ENCODE measurements around the gene TCOF1.

Gene TCOF1

DNA sequence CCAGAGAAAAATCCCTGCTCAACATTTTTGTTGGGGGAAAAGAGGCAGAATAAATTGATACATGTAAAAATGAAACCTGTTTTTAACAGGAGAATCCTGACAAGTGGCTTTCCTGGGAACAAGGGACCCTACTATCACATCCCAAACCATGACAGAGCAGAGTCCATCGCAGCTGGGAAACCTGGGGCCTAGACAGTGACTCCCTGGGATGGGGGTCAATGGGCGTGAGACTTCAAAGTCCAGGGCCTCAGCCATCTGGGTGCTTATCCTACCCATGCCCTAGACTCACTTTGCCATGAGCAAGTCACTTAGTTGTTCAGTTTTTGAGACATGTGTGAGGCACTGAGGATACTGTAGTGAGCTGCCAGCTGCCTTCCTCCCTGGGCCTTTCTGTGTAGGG is 5.7 kb downstream of the TCOF1 start:
- Histone ChIP-seq H3K4me1 (ENCODE audit: control insufficient read depth in 1 of 2, insufficient read depth in 2 of 2, low read length in 2 of 2) (peaks cover 5 to 12% of the 10 kb centered on the region in 2 donors), H3K9ac (ENCODE audit: low read depth in 1 of 2, low read length in 2 of 2) (no peak overlapping the region), H3K4me3 (ENCODE audit: low read depth in 1 of 2, low read length in 2 of 2) (no peak overlapping the region), H3K36me3 (ENCODE audit: control insufficient read depth in 1 of 2, insufficient read depth in 2 of 2, low read length in 2 of 2) (peaks cover 17 to 74% of the 10 kb centered on the region in 2 donors), H3K9me3 (ENCODE audit: control insufficient read depth in 1 of 2, low read length in 2 of 2) (no peaks in the 10 kb centered on the region), H3K27ac (ENCODE audit: low read depth, low read length) (no peak overlapping the region), H3K27me3 (ENCODE audit: control insufficient read depth in 1 of 2, insufficient read depth in 2 of 2, low read length in 2 of 2) (no peaks in the 10 kb centered on the region)

DNA sequence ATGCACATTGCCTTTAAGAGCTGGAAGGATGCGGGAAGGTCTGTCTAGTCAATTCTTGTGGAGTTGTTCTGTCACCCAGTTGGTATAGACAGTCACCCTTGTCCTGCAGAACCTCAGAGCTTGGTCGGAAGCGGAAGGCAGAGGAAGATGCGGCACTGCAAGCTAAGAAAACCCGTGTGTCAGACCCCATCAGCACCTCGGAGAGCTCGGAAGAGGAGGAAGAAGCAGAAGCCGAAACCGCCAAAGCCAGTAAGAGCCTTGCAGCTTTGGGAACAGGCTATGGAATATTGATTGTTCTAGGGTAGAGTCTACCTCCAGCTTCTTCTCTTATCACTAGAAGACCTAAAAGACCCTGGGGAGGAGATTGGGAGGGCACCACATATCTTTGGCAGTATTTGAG is 6.5 kb downstream of the TCOF1 start:
- Histone ChIP-seq H3K4me3 (ENCODE audit: low read depth in 1 of 2, low read length in 2 of 2) (no peak overlapping the region), H3K9me3 (ENCODE audit: control insufficient read depth in 1 of 2, low read length in 2 of 2) (no peaks in the 10 kb centered on the region), H3K9ac (ENCODE audit: low read depth in 1 of 2, low read length in 2 of 2) (no peak overlapping the region), H3K27ac (ENCODE audit: low read depth, low read length) (no peak overlapping the region), H3K4me1 (ENCODE audit: control insufficient read depth in 1 of 2, insufficient read depth in 2 of 2, low read length in 2 of 2) (peaks cover 4 to 5% of the 10 kb centered on the region in 2 donors), H3K36me3 (ENCODE audit: control insufficient read depth in 1 of 2, insufficient read depth in 2 of 2, low read length in 2 of 2) (peaks cover 25 to 82% of the 10 kb centered on the region in 2 donors), H3K27me3 (ENCODE audit: control insufficient read depth in 1 of 2, insufficient read depth in 2 of 2, low read length in 2 of 2) (no peaks in the 10 kb centered on the region)

DNA sequence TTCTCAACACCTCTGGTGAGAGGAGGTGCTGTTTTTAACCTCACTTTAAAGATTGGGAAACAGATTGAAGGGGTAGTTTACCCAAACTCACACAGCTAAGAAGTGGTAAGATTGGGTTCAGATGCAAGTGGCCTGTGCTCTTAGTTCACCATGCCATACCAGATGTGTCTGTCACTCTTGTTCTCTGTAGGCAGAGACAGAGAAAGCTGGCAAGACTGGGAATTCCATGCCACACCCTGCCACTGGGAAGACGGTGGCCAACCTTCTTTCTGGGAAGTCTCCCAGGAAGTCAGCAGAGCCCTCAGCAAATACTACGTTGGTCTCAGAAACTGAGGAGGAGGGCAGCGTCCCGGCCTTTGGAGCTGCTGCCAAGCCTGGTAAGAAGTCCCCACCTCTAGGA is 11.0 kb downstream of the TCOF1 start:
- H3K27ac ChIP-seq (ENCODE audit: low read depth, low read length) = no peak overlapping the region
- H3K4me1 ChIP-seq (ENCODE audit: control insufficient read depth in 1 of 2, insufficient read depth in 2 of 2, low read length in 2 of 2) = no peaks in the 10 kb centered on the region
- no peak overlapping the region for H3K4me3 ChIP-seq (ENCODE audit: low read depth in 1 of 2, low read length in 2 of 2)
- H3K27me3 ChIP-seq (ENCODE audit: control insufficient read depth in 1 of 2, insufficient read depth in 2 of 2, low read length in 2 of 2) = no peaks in the 10 kb centered on the region
- H3K9ac ChIP-seq (ENCODE audit: low read depth in 1 of 2, low read length in 2 of 2) = no peak overlapping the region
- H3K36me3 ChIP-seq (ENCODE audit: control insufficient read depth in 1 of 2, insufficient read depth in 2 of 2, low read length in 2 of 2) = peaks cover 48 to 94% of the 10 kb centered on the region in 2 donors
- H3K9me3 ChIP-seq (ENCODE audit: control insufficient read depth in 1 of 2, low read length in 2 of 2) = no peaks in the 10 kb centered on the region

DNA sequence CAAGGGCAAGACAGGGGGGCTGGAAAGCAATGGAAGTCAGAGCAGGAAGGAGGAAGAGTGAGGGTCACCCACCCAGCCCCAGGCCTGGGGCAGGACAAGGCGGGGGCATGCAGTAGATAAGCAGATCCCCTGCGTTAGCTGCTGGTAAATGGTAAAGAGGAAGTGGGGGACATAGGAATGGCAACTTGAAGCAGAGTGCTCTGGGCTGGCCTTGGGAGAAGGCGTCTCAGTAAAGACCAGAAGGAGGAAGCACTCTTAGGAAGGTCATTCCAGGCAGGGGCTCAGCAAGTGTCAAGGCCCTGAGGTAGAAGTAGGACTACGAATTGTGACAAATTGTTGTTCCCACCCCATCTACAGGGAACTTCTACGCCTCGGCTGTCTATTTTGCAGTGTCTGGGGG is 15.1 kb downstream of the TCOF1 start:
- no peak overlapping the region for H3K4me3 ChIP-seq (ENCODE audit: low read depth in 1 of 2, low read length in 2 of 2)
- H3K36me3 ChIP-seq (ENCODE audit: control insufficient read depth in 1 of 2, insufficient read depth in 2 of 2, low read length in 2 of 2) = peaks cover 62 to 99% of the 10 kb centered on the region in 2 donors
- no peak overlapping the region for H3K27ac ChIP-seq (ENCODE audit: low read depth, low read length)
- no peaks in the 10 kb centered on the region for H3K4me1 ChIP-seq (ENCODE audit: control insufficient read depth in 1 of 2, insufficient read depth in 2 of 2, low read length in 2 of 2)
- no peaks in the 10 kb centered on the region for H3K9me3 ChIP-seq (ENCODE audit: control insufficient read depth in 1 of 2, low read length in 2 of 2)
- no peaks in the 10 kb centered on the region for H3K27me3 ChIP-seq (ENCODE audit: control insufficient read depth in 1 of 2, insufficient read depth in 2 of 2, low read length in 2 of 2)
- no peak overlapping the region for H3K9ac ChIP-seq (ENCODE audit: low read depth in 1 of 2, low read length in 2 of 2)

DNA sequence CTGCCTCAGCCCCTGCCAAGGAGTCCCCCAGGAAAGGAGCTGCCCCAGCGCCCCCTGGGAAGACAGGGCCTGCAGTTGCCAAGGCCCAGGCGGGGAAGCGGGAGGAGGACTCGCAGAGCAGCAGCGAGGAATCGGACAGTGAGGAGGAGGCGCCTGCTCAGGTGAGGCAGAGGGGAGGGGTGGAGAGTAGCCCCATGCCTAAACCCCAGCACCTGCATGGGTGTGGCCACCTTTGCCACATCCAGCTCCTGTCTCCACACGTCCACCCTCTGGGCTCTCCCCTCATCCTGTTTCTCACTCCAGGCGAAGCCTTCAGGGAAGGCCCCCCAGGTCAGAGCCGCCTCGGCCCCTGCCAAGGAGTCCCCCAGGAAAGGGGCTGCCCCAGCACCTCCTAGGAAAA is 17.2 kb downstream of the TCOF1 start:
- Histone ChIP-seq H3K4me1 (ENCODE audit: control insufficient read depth in 1 of 2, insufficient read depth in 2 of 2, low read length in 2 of 2) (no peaks in the 10 kb centered on the region), H3K4me3 (ENCODE audit: low read depth in 1 of 2, low read length in 2 of 2) (no peak overlapping the region), H3K9ac (ENCODE audit: low read depth in 1 of 2, low read length in 2 of 2) (no peak overlapping the region), H3K27me3 (ENCODE audit: control insufficient read depth in 1 of 2, insufficient read depth in 2 of 2, low read length in 2 of 2) (no peaks in the 10 kb centered on the region), H3K27ac (ENCODE audit: low read depth, low read length) (no peak overlapping the region), H3K36me3 (ENCODE audit: control insufficient read depth in 1 of 2, insufficient read depth in 2 of 2, low read length in 2 of 2) (peaks cover 62 to 99% of the 10 kb centered on the region in 2 donors), H3K9me3 (ENCODE audit: control insufficient read depth in 1 of 2, low read length in 2 of 2) (no peaks in the 10 kb centered on the region)

DNA sequence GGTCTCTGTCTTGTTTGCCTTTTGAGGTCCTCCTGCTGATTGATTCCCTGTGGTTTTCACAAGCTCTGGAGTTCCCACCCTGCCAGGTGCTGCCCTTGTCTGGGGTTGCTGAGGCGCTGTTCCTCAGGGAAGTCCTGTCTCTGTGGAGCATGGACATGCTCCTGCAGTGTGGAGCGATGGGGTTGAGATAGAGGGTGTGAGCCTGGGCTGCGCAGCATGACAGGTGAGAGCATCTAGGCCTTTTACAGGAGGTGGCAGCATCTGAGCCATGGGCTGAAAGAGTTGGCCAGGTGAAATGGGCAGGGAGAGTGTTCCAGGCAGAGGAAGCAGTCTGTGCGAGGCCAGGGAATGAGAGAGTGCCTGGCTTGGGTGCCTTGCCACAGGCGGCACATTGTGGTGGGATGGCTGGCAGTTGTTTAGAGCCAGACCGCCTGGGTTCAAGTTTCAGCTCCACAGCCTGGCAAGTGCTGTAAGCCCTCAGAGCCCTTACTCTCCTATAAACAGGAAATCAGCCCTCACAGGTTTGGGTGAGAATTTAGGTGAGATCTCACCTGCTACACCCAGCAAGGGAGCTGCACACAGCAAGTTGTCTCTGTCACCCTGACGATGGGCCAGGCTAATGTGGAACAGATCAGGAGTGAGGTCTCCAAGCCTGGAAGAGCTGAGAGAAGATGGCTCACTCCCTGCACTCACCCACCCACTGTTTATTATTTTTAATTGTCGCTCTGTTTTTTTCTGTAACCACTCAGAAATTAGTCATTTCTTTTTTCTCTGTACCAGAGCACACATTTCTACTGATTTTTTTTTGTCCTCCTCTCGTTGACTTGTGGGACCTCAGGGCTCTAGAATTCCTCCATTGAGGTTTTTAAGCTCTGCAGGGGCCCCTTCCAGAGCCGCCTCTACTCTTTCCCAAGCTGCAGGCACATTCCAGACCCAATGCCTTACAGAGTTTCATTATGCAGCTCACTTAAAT is 19.6 kb downstream of the TCOF1 start:
- no peak overlapping the region for H3K27ac ChIP-seq (ENCODE audit: low read depth, low read length)
- no peaks in the 10 kb centered on the region for H3K27me3 ChIP-seq (ENCODE audit: control insufficient read depth in 1 of 2, insufficient read depth in 2 of 2, low read length in 2 of 2)
- no peaks in the 10 kb centered on the region for H3K4me1 ChIP-seq (ENCODE audit: control insufficient read depth in 1 of 2, insufficient read depth in 2 of 2, low read length in 2 of 2)
- no peak overlapping the region for H3K4me3 ChIP-seq (ENCODE audit: low read depth in 1 of 2, low read length in 2 of 2)
- H3K36me3 ChIP-seq (ENCODE audit: control insufficient read depth in 1 of 2, insufficient read depth in 2 of 2, low read length in 2 of 2) = peaks cover 71 to 95% of the 10 kb centered on the region in 2 donors
- H3K9me3 ChIP-seq (ENCODE audit: control insufficient read depth in 1 of 2, low read length in 2 of 2) = no peaks in the 10 kb centered on the region
- no peak overlapping the region for H3K9ac ChIP-seq (ENCODE audit: low read depth in 1 of 2, low read length in 2 of 2)

DNA sequence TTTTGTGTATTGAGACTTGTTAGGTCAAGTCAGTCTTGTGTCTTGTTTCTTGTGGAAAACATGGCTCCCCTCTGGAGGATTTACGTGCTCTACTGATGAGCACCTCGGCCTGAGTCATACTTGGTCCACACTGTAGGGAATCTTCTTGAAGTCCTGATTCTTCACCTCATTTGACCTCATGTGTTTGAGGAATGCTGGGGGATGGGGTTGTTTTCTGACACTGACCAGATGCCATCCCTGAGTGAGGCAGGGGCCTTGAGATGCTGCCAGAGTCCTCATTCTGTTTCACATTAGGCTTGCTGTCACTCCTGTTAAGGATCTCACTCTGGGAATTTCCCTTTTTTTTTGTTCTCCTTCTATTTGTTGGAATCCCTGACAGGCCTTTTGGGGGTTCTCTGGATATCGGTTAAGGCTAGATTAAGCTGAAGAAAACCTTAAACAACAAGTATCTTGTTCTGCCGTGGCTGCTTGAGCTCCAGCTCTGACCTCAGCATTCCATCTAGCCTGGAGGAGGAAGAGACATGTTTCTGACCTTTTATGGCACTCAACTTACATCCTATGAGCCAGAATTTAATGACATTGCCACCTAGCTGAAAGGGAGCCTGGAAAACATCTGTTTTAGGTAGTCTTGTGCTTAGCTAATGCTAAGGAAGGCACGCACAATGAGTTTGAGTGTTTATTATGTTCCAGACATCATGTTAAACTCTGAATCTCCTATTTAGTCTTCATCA is 20.6 kb downstream of the TCOF1 start:
- H3K4me1 ChIP-seq (ENCODE audit: control insufficient read depth in 1 of 2, insufficient read depth in 2 of 2, low read length in 2 of 2) = no peaks in the 10 kb centered on the region
- H3K27ac ChIP-seq (ENCODE audit: low read depth, low read length) = no peak overlapping the region
- H3K9me3 ChIP-seq (ENCODE audit: control insufficient read depth in 1 of 2, low read length in 2 of 2) = no peaks in the 10 kb centered on the region
- peaks cover 69 to 95% of the 10 kb centered on the region in 2 donors for H3K36me3 ChIP-seq (ENCODE audit: control insufficient read depth in 1 of 2, insufficient read depth in 2 of 2, low read length in 2 of 2)
- H3K4me3 ChIP-seq (ENCODE audit: low read depth in 1 of 2, low read length in 2 of 2) = no peak overlapping the region
- H3K27me3 ChIP-seq (ENCODE audit: control insufficient read depth in 1 of 2, insufficient read depth in 2 of 2, low read length in 2 of 2) = no peaks in the 10 kb centered on the region
- no peak overlapping the region for H3K9ac ChIP-seq (ENCODE audit: low read depth in 1 of 2, low read length in 2 of 2)

DNA sequence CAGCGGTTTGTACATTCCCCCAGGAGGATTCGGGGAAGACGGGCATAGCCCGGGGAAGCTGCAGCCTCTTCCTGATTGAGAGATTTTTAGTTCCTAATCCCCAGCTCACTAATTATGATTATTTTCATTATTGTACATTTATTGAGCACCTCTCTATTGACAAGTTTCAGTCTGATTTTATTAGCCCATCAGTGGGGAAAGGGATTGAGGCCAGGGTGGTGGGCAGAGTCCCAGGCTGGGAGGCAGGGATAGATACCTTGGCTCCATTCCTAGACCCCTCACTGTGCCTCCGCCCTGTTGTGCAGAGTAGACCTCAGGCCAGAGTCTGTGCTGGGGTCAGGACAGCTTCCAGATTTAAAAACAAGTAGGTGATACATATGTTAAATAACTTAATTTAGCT is 27.2 kb downstream of the TCOF1 start:
- Histone ChIP-seq H3K4me3 (ENCODE audit: low read depth in 1 of 2, low read length in 2 of 2) (no peak overlapping the region), H3K9me3 (ENCODE audit: control insufficient read depth in 1 of 2, low read length in 2 of 2) (no peaks in the 10 kb centered on the region), H3K9ac (ENCODE audit: low read depth in 1 of 2, low read length in 2 of 2) (no peak overlapping the region), H3K27ac (ENCODE audit: low read depth, low read length) (no peak overlapping the region), H3K4me1 (ENCODE audit: control insufficient read depth in 1 of 2, insufficient read depth in 2 of 2, low read length in 2 of 2) (no peaks in the 10 kb centered on the region), H3K36me3 (ENCODE audit: control insufficient read depth in 1 of 2, insufficient read depth in 2 of 2, low read length in 2 of 2) (peaks cover 42 to 95% of the 10 kb centered on the region in 2 donors), H3K27me3 (ENCODE audit: control insufficient read depth in 1 of 2, insufficient read depth in 2 of 2, low read length in 2 of 2) (no peaks in the 10 kb centered on the region)

DNA sequence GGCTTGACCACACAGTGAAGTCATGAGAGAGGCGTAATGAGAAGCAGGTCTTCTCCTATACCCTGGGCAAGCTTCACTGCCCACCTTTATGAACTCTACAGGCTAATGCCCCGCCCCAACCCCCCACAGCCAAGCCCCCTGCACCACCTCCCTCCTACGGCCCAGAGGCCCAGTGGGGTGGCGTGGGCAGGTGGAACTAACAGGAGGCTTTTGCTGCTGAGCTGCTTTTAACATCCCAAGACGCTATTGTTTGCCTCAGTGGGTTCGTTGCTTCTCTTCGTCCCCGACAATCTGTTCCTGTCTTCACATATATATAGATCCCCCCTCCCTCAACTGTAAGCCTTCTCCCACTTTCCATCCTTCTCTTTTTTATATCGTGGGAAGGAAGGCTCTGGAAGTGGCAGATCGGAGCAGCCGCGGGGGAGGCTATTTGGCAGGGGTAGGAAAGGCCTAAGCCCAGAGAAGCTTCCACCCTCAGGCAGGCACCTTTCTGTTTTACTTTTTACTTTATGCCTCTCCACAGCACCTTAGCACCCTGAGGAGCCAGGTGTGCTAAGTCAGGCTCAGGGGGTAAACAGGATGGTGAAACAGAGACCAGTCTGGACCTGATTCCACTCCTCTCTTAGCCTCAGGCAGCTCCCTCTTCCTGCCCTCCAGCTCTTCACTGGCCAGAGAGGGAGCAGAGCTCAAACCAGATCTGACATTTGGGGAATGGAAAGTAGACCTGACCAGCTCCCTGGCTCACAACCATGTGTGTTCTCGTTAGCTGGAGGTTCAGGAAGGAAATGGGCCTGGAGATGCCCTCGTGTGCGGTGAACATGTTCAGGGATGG is 28.7 kb downstream of the TCOF1 start:
- no peak overlapping the region for H3K27ac ChIP-seq (ENCODE audit: low read depth, low read length)

More for the DNA sequence above, 28.7 kb downstream of the TCOF1 start:
- no peak overlapping the region for H3K4me3 ChIP-seq (ENCODE audit: low read depth in 1 of 2, low read length in 2 of 2)
- no peak overlapping the region for H3K9ac ChIP-seq (ENCODE audit: low read depth in 1 of 2, low read length in 2 of 2)
- no peaks in the 10 kb centered on the region for H3K9me3 ChIP-seq (ENCODE audit: control insufficient read depth in 1 of 2, low read length in 2 of 2)
- no peaks in the 10 kb centered on the region for H3K27me3 ChIP-seq (ENCODE audit: control insufficient read depth in 1 of 2, insufficient read depth in 2 of 2, low read length in 2 of 2)
- H3K36me3 ChIP-seq (ENCODE audit: control insufficient read depth in 1 of 2, insufficient read depth in 2 of 2, low read length in 2 of 2) = peaks cover 39 to 95% of the 10 kb centered on the region in 2 donors
- no peaks in the 10 kb centered on the region for H3K4me1 ChIP-seq (ENCODE audit: control insufficient read depth in 1 of 2, insufficient read depth in 2 of 2, low read length in 2 of 2)

Measured in duodenal mucosa (tissue), 2 donors.